ENCODE measurements around the gene RNF225. TPM values are rescaled to one million over a fixed set of nuclear protein-coding genes. Genes with fewer than 3 reads are reported as not detected.

Gene RNF225
- total and polyA plus RNA-seq, 4 donors, result not detected

DNA sequence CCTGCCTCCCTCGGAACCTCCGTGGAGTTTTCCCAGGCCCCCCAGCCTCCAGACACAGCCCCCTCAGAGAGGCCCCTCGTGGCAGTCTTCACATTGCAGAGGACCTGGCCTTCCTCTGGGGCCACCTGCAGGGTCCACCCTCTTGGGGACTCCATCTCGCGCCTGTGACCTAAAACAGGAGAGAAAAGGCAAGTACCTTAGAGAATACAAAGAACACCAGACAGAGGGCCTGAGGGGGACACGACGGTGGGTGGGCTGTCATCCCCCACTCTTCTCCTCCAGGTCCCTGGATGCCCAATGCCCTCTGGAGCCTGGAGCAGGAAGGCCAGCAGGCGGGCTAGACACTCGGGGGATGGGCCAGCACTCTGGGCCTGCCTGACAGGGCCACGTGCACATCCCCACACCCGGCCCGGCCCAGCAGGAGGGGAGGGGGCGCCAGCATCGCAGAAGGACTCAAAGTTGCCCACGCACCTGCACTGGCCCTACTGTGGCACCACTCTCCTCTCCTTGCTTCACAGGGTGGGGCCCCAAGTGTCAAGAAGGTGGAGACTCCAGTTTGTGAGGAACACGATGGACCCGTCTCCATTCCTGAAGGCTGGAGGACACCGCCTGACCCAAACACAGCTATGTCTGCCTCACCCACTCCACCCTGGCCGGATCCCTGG is 37.8 kb upstream of the RNF225 start:
- Histone ChIP-seq H3K27me3 (ENCODE audit: control insufficient read depth in 1 of 2, insufficient read depth in 2 of 2, low read length in 1 of 2) (no peaks in the 10 kb centered on the region), H3K36me3 (ENCODE audit: control insufficient read depth in 1 of 2, insufficient read depth in 2 of 2, low read length in 1 of 2) (no peaks in the 10 kb centered on the region), H3K27ac (ENCODE audit: low read depth in 1 of 2, low read length in 2 of 2) (no peak overlapping the region), H3K9me3 (ENCODE audit: control insufficient read depth, low read length) (no peaks in the 10 kb centered on the region), H3K4me1 (ENCODE audit: control insufficient read depth in 1 of 2, insufficient read depth in 2 of 2, low read length in 2 of 2) (no peaks in the 10 kb centered on the region), H3K4me3 (ENCODE audit: low read length in 2 of 2) (no peak overlapping the region)
- ATAC-seq (ENCODE audit: low FRiP score) (no peak), DNase-seq (peak in 1 of 2 donors; percentile 15)
- intact Hi-C loops (cut with DNase I), result no loop called here
- 68 to 75% methylated on average over 19 of the region's 19 CpGs for WGBS, 2 donors

DNA sequence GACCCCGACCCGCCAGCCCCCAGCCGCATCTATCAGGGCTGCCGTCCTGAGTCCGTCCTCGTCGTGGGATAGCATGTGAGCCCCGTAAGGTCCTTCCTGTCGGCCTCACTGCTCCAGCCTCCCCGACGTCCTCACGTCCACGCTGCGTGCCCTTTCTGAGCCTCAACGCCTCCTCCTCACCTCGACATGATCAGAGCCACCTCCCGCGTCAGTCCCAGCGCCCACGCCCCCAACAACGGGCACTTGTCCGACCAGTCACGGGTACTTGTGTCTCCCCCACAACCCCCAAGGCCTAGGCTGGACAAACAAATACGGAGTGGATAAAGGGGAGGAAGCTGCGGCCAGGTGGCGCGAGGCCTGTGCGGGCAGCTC is 33.6 kb upstream of the RNF225 start:
- H3K4me1 ChIP-seq (ENCODE audit: control insufficient read depth in 1 of 2, insufficient read depth in 2 of 2, low read length in 2 of 2), result no peaks in the 10 kb centered on the region
- H3K27ac ChIP-seq (ENCODE audit: low read depth in 1 of 2, low read length in 2 of 2), result peak overlapping the region in 1 of 2 donors; percentile 84
- intact Hi-C loops (cut with DNase I), result loop anchor here (5.0 kb wide), 1 partner anchor 35 kb away; the partner anchor contains the start of gene ZSCAN22 (in 2 of the 2)
- no peaks in the 10 kb centered on the region for H3K36me3 ChIP-seq (ENCODE audit: control insufficient read depth in 1 of 2, insufficient read depth in 2 of 2, low read length in 1 of 2)
- H3K27me3 ChIP-seq (ENCODE audit: control insufficient read depth in 1 of 2, insufficient read depth in 2 of 2, low read length in 1 of 2), result no peaks in the 10 kb centered on the region
- DNase-seq (peak; percentile 75 to 85), ATAC-seq (ENCODE audit: low FRiP score) (peak; percentile 20)
- no peaks in the 10 kb centered on the region for H3K9me3 ChIP-seq (ENCODE audit: control insufficient read depth, low read length)
- 2 to 3% methylated on average over 28 of the region's 28 CpGs for WGBS, 2 donors
- peak overlapping the region; percentile 42 to 67 for H3K4me3 ChIP-seq (ENCODE audit: low read length in 2 of 2)

DNA sequence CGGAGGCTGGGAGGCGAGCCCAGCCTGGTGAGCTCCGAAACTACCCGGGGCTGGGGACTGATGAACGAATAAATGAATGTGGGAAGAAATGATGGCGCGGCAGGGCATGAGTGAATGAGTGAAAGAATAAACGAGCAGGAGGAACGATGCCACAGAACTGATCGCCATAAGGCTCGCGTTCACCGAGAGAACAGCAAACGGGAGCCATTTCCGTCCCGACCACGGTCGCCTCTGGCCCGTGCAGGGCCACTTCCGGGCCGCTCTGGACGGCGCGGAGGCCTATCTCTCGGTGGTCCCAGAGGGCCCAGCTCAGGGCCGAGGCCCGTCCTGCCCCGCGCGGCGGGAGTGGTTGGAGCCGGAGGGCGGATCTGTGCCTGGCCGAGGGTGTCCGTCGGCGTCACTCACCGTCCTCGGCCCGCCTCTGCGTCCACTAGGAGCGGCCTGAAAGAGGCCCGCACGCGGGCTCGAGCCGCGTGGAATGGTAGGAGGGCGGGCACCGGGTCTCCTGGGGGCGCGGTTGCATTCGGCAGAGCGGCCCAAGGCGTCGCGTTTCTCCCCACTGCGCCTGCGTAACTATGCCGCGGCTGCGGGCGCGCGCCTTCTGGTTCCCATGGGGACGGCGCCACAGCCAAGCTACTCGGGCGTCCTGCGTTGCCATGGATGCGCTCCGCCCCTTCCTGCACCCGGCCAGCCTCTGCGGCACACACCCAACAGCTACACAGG is 33.0 kb upstream of the RNF225 start, which contains the start of gene ZNF497:
Gene ZNF497, minus strand, starts transcription at position 480 of the 723 bp plus-strand sequence. CDS start 5,116 bp downstream, outside the sequence.
- Histone ChIP-seq H3K27ac (ENCODE audit: low read depth in 1 of 2, low read length in 2 of 2) (peak within 1 kb of the TSS in 1 of 2 donors; percentile 84), H3K36me3 (ENCODE audit: control insufficient read depth in 1 of 2, insufficient read depth in 2 of 2, low read length in 1 of 2) (no peaks in the 10 kb centered on the region), H3K4me3 (ENCODE audit: low read length in 2 of 2) (peak within 1 kb of the TSS; percentile 42 to 67), H3K9me3 (ENCODE audit: control insufficient read depth, low read length) (no peaks in the 10 kb centered on the region), H3K27me3 (ENCODE audit: control insufficient read depth in 1 of 2, insufficient read depth in 2 of 2, low read length in 1 of 2) (no peaks in the 10 kb centered on the region), H3K4me1 (ENCODE audit: control insufficient read depth in 1 of 2, insufficient read depth in 2 of 2, low read length in 2 of 2) (no peaks in the 10 kb centered on the region)
- intact Hi-C loops (cut with DNase I), result loop anchor here (5.0 kb wide), 1 partner anchor 35 kb away; the partner anchor contains the start of gene ZSCAN22 (in 2 of the 2)
- DNase-seq (peak; percentile 98 to 99), ATAC-seq (ENCODE audit: low FRiP score) (peak; percentile 97)
- WGBS, 2 donors, result 0% methylated on average over 60 to 74 of the region's 74 CpGs

DNA sequence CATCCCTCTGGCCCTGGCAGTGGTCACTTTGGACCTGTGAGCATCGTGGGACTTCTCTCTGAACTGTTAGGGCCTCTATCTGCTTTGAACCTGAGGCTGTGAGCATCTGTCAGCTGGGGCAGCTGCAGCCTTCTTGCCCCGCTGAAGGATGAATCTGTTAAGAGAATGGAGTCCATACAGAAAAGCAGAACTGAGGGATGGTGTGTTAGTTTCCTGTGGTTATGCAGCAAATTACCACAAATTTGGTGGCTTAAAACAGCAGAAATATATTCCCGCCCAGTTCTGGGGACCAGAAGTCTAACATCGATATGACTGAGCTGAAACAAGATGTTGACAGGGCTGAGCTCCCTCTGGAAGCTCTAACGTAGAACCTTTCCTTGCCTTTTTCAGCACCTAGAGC is 31.3 kb upstream of the RNF225 start:
- intact Hi-C loops (cut with DNase I), result loop anchor here (5.0 kb wide), 1 partner anchor 37 kb away; the partner anchor contains the start of gene ZSCAN22 (in 2 of the 2)
- Histone ChIP-seq H3K9me3 (ENCODE audit: control insufficient read depth, low read length) (no peaks in the 10 kb centered on the region), H3K27ac (ENCODE audit: low read depth in 1 of 2, low read length in 2 of 2) (no peak overlapping the region), H3K27me3 (ENCODE audit: control insufficient read depth in 1 of 2, insufficient read depth in 2 of 2, low read length in 1 of 2) (no peaks in the 10 kb centered on the region), H3K36me3 (ENCODE audit: control insufficient read depth in 1 of 2, insufficient read depth in 2 of 2, low read length in 1 of 2) (no peaks in the 10 kb centered on the region), H3K4me3 (ENCODE audit: low read length in 2 of 2) (no peak overlapping the region), H3K4me1 (ENCODE audit: control insufficient read depth in 1 of 2, insufficient read depth in 2 of 2, low read length in 2 of 2) (no peaks in the 10 kb centered on the region)
- no peak for ATAC-seq (ENCODE audit: low FRiP score)
- 85 to 86% methylated on average over 5 of the region's 5 CpGs for WGBS, 2 donors
- peak in 1 of 2 donors; percentile 20 for DNase-seq

DNA sequence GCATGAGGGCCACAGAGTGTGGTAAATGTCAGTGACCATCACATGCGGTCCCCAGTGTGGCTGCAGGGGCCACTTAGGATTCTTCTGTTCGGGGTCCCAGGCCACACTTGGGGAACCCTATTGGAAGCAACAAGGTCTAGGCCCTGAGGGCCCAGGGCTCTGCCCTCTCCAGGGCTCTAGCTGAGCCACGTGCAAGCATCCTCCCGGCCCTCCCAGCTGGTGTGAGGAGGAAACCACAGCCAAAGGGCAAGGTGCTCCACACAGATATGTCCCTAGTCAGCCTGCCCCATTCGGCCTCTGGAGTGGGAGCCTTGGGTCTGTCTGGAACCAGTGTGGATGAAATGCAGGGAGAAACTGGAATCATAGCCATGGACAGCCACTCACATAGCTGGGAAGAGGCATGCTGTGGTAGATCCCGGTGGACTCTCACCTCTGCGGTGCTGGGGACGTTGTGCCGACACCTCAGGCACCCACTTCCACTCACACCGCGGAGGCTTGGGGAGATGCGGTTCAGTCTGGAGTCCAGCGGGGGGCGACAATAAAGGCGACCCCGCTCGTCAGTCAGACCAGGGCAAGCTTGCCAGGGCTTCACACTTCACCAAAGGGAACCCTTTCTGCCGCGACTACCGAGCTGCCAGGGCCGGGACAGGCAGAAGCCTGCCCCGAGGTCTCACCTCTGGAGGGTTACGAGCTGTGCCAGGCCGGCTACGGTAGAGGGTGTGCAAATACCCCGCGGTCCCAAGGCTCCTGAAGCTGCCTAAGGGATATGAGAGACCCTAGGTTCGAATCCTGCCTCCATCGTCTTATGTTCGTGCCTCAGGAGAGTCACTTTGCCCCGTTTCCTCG is 28.6 kb upstream of the RNF225 start:
- no peaks in the 10 kb centered on the region for H3K9me3 ChIP-seq (ENCODE audit: control insufficient read depth, low read length)
- no peaks in the 10 kb centered on the region for H3K27me3 ChIP-seq (ENCODE audit: control insufficient read depth in 1 of 2, insufficient read depth in 2 of 2, low read length in 1 of 2)
- no peak for DNase-seq
- H3K36me3 ChIP-seq (ENCODE audit: control insufficient read depth in 1 of 2, insufficient read depth in 2 of 2, low read length in 1 of 2), result no peaks in the 10 kb centered on the region
- intact Hi-C loops (cut with DNase I), result no loop called here
- WGBS, 2 donors, result 89% methylated on average over 32 of the region's 32 CpGs
- no peak for ATAC-seq (ENCODE audit: low FRiP score)
- H3K4me3 ChIP-seq (ENCODE audit: low read length in 2 of 2), result no peak overlapping the region
- no peaks in the 10 kb centered on the region for H3K4me1 ChIP-seq (ENCODE audit: control insufficient read depth in 1 of 2, insufficient read depth in 2 of 2, low read length in 2 of 2)
- H3K27ac ChIP-seq (ENCODE audit: low read depth in 1 of 2, low read length in 2 of 2), result no peak overlapping the region

DNA sequence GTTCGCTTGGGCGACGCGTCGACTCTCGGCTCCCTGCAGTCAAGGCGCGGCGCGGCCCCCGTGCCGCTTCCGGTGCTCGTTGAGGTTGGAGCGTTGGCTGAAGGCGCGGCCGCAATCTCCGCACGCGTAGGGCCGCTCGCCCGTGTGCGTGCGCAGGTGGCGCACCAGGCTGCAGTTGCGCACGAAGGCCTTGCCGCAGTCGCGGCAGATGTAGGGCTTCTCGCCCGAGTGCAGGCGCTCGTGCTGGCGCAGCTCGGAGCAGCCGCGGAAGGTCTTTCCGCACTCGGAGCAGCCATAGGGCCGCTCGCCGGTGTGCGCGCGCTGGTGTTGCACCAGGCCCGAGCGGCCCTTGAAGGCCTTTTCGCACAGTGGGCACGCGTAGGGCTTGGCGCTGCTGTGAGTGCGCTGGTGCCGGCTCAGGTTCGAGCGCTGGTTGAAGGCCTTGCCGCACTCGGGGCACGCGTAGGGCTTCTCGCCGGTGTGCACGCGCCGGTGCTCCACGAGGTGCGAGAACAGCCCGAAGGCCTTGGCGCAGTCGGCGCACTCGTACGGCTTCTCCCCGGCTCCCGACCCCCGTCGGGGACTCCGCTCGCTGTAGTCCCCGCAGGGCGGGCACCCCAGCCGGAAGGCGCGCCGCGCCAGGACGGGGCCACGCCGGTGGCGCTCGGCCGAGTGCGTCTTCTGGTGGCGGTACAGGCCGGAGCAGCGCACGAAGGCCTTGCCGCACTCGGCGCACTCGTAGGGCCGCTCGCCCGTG is 27.6 kb upstream of the RNF225 start:
- no peak overlapping the region for H3K27ac ChIP-seq (ENCODE audit: low read depth in 1 of 2, low read length in 2 of 2)
- H3K27me3 ChIP-seq (ENCODE audit: control insufficient read depth in 1 of 2, insufficient read depth in 2 of 2, low read length in 1 of 2), result no peaks in the 10 kb centered on the region
- WGBS, 2 donors, result 36 to 38% methylated on average over 106 of the region's 106 CpGs
- no peak overlapping the region for H3K4me3 ChIP-seq (ENCODE audit: low read length in 2 of 2)
- DNase-seq (no peak), ATAC-seq (ENCODE audit: low FRiP score) (no peak)
- H3K4me1 ChIP-seq (ENCODE audit: control insufficient read depth in 1 of 2, insufficient read depth in 2 of 2, low read length in 2 of 2), result no peaks in the 10 kb centered on the region
- no peaks in the 10 kb centered on the region for H3K36me3 ChIP-seq (ENCODE audit: control insufficient read depth in 1 of 2, insufficient read depth in 2 of 2, low read length in 1 of 2)
- H3K9me3 ChIP-seq (ENCODE audit: control insufficient read depth, low read length), result no peaks in the 10 kb centered on the region
- intact Hi-C loops (cut with DNase I), result no loop called here

DNA sequence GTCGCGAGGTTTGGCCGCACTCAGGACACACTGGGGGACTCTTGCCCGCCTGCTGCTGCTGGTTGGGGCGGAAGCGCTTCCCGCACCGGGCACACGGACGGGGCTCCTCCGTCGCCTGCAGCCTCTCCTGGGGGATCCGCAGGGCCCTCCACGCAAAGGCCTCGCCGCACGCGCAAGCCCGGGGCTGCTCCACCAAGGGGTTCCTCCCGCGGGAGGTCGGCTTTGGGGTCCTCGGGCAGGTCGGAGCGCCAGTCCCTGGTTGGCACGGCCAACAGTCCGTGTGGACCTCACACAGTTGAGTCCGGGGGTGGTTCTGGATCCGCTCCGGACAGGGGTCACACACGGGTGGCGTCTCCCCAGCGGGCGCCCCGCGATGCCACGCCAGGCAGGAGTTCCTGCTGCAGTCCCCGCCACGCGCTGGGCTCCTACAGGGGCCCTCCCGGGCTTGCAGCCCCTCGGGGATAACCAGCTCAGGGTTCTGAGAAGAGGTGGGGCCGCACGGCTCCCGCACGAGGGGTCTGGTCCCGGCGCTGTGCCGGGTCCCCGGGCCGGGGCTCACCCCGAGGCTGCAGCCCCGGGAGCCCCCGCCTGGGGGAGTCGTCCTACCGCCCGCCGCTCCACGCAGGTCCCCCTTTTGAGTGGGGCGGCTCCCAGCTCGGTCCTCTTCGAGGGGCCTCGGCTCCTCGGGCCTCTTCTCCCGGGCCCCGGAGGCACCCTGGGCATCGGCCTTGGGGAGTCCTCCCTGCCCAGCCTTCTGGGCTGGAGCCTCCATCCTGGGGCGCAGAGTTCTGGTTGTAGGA is 26.7 kb upstream of the RNF225 start:
- DNase-seq, result no peak
- H3K9me3 ChIP-seq (ENCODE audit: control insufficient read depth, low read length), result no peaks in the 10 kb centered on the region
- H3K4me1 ChIP-seq (ENCODE audit: control insufficient read depth in 1 of 2, insufficient read depth in 2 of 2, low read length in 2 of 2), result no peaks in the 10 kb centered on the region
- 73 to 79% methylated on average over 55 to 68 of the region's 68 CpGs for WGBS, 2 donors
- H3K4me3 ChIP-seq (ENCODE audit: low read length in 2 of 2), result no peak overlapping the region
- no peak overlapping the region for H3K27ac ChIP-seq (ENCODE audit: low read depth in 1 of 2, low read length in 2 of 2)
- no peaks in the 10 kb centered on the region for H3K36me3 ChIP-seq (ENCODE audit: control insufficient read depth in 1 of 2, insufficient read depth in 2 of 2, low read length in 1 of 2)
- no peak for ATAC-seq (ENCODE audit: low FRiP score)
- intact Hi-C loops (cut with DNase I), result no loop called here
- no peaks in the 10 kb centered on the region for H3K27me3 ChIP-seq (ENCODE audit: control insufficient read depth in 1 of 2, insufficient read depth in 2 of 2, low read length in 1 of 2)
